Lower lobe of right lung (tissue), 2 donors: Measurements from ENCODE around the gene KDM4B. TPM values are rescaled to one million over a fixed set of nuclear protein-coding genes. Genes with fewer than 3 reads are reported as not detected.

Experiments used
- ATAC-seq, 2 donors: fragments of 200-7000 bp; cut with Tn5 transposase; one replicate each; pipeline ENCODE4 v1.9.1; 2020 to 2022; ENCODE audit warnings: mild to moderate bottlenecking in 2 of 2, moderate library complexity in 2 of 2
- DNase-seq: peaks from one replicate; pipeline ENCODE4 v3.0.0-alpha.2; 2020
- H3K27ac ChIP-seq: fragments of 200-600 bp; one replicate; pipeline ENCODE4 v1.8.0; 2022
- H3K27me3 ChIP-seq: fragments of 200-600 bp; one replicate; pipeline ENCODE4 v1.8.0; 2022; ENCODE audit warnings: low read depth
- H3K36me3 ChIP-seq: fragments of 200-600 bp; one replicate; pipeline ENCODE4 v1.8.0; 2022; ENCODE audit warnings: mild to moderate bottlenecking
- H3K4me1 ChIP-seq: fragments of 200-600 bp; one replicate; pipeline ENCODE4 v1.8.0; 2022
- H3K4me3 ChIP-seq: fragments of 200-600 bp; one replicate; pipeline ENCODE4 v1.8.0; 2022; ENCODE audit warnings: mild to moderate bottlenecking
- H3K9me3 ChIP-seq: fragments of 200-600 bp; one replicate; pipeline ENCODE4 v1.8.0; 2022
- intact Hi-C: fragments of 100-400 bp; cut with DNase I; formaldehyde crosslinking; loops from one replicate; pipeline ENCODE4 v1.11.0; 2022
- total RNA-seq: library from RNA; stranded (reverse); fragmentation: NEBNext Ultra II Directional; extraction: Animal tissue kit (Norgen Biotek cat#: 25700); gene quantifications from one replicate; pipeline ENCODE4 v1.2.1, GENCODE V29; 2021
- TF ChIP-seq, protein P1 (sequence below): fragments of 200-600 bp; IDR thresholded peaks from one replicate; pipeline ENCODE4 v1.8.0; 2022; ENCODE audit warnings: antibody characterized with exemption, mild to moderate bottlenecking
- donor health status: DM: no; HTN: yes; CAD: no; lungs with severe emphysema.

KDM4B gene
- total RNA-seq, 1 donor from 2014 or later: 40.3 TPM

DNA sequence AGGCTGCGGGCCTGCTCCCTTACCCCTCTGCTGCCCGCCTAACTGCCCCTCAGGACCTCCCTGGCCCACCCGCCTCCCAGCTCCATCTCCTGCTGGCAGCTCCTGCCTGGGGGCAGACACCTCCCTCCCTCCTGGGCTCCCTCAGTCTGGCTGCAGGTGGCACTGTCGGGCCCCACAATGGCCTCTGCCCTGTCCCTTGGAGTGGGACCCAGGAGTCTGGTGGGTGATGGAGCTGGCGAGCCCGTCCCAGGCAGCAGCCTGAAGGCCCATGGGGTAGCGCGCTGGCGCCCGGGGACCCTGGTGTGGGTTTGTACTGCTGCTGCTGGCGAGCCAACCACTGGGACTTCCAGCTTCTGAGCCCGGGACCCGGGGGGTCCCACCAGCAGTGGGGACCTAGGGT, 83.6 kb downstream of the KDM4B start:
- DNase-seq (no peak), ATAC-seq (no peak)
- intact Hi-C loops: no loop called here
- Histone ChIP-seq H3K4me3 (no peak overlapping the region), H3K9me3 (no peaks in the 10 kb centered on the region), H3K27me3 (no peaks in the 10 kb centered on the region), H3K4me1 (peaks cover 18% of the 10 kb centered on the region), H3K36me3 (peaks cover 63% of the 10 kb centered on the region), H3K27ac (no peak overlapping the region)
- TF ChIP-seq, protein P1, sequence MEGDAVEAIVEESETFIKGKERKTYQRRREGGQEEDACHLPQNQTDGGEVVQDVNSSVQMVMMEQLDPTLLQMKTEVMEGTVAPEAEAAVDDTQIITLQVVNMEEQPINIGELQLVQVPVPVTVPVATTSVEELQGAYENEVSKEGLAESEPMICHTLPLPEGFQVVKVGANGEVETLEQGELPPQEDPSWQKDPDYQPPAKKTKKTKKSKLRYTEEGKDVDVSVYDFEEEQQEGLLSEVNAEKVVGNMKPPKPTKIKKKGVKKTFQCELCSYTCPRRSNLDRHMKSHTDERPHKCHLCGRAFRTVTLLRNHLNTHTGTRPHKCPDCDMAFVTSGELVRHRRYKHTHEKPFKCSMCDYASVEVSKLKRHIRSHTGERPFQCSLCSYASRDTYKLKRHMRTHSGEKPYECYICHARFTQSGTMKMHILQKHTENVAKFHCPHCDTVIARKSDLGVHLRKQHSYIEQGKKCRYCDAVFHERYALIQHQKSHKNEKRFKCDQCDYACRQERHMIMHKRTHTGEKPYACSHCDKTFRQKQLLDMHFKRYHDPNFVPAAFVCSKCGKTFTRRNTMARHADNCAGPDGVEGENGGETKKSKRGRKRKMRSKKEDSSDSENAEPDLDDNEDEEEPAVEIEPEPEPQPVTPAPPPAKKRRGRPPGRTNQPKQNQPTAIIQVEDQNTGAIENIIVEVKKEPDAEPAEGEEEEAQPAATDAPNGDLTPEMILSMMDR: no peak

DNA sequence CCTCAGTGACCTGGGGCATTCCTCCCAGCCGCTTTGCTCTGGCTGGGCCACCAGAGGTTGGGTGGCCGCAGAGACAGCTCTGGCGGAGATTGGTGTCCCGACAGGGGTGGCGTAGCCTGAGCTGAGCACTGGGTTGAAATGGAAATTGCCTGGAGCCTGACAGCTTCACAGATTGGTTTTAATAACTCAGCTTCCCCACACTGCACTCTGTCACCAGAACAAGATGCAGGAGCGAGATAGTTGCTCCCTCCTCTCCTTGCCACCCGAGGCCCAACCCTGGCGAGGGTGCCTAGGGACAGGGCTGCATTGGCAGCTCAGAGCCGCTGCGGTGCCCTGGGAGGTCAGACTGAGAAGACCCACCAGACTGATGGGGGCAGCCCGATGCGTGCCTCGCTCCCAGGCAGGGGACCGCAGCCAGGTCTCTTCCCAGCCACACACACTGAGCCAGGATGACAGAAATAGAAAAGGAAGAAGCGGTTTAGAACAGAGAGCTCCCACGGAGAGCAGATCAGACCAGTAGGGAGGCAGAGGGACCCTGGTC, 84.1 kb downstream of the KDM4B start:
- DNase-seq (no peak), ATAC-seq (no peak)
- TF ChIP-seq, protein P1: no peak
- Histone ChIP-seq H3K27me3 (no peaks in the 10 kb centered on the region), H3K27ac (no peak overlapping the region), H3K36me3 (peaks cover 63% of the 10 kb centered on the region), H3K9me3 (no peaks in the 10 kb centered on the region), H3K4me3 (no peak overlapping the region), H3K4me1 (peaks cover 13% of the 10 kb centered on the region)
- intact Hi-C loops: no loop called here

GRCh38 chr19:5053661-5054060, 84.7 kb downstream of the KDM4B start:
- TF ChIP-seq, protein P1: no peak
- intact Hi-C loops: no loop called here
- ATAC-seq: no peak

GRCh38 chr19:5054551-5055456, 85.9 kb downstream of the KDM4B start:
- no peak for DNase-seq
- H3K27ac ChIP-seq: no peak overlapping the region
- TF ChIP-seq, protein P1: no peak

More at GRCh38 chr19:5053661-5054060, 84.7 kb downstream of the KDM4B start:
- Histone ChIP-seq H3K36me3 (peaks cover 63% of the 10 kb centered on the region), H3K4me1 (peaks cover 7% of the 10 kb centered on the region), H3K9me3 (no peaks in the 10 kb centered on the region), H3K27ac (no peak overlapping the region), H3K27me3 (no peaks in the 10 kb centered on the region), H3K4me3 (no peak overlapping the region)
- no peak for DNase-seq

DNA sequence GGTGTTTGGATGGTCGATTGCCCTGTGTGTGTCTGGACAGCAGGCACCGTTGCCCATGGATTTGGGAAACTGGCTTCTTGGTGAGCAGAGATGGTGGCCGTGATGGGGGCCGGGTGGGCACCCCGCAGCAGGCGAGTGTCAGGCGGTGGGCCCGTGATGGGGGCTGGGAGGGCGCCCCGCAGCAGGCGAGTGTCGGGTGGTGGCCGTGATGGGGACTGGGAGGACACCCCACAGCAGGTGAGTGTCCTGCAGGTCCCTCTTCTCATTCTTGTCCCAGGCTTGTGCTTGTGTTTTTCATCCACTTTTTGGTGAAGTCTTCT, 86.5 kb downstream of the KDM4B start:
- intact Hi-C loops: no loop called here
- H3K9me3 ChIP-seq: no peaks in the 10 kb centered on the region
- TF ChIP-seq, protein P1: no peak
- H3K27ac ChIP-seq: no peak overlapping the region
- no peaks in the 10 kb centered on the region for H3K27me3 ChIP-seq
- no peaks in the 10 kb centered on the region for H3K4me1 ChIP-seq
- H3K4me3 ChIP-seq: no peak overlapping the region
- DNase-seq (no peak), ATAC-seq (no peak)
- H3K36me3 ChIP-seq: peaks cover 62% of the 10 kb centered on the region

More at GRCh38 chr19:5054551-5055456, 85.9 kb downstream of the KDM4B start:
- Histone ChIP-seq H3K27me3 (no peaks in the 10 kb centered on the region), H3K9me3 (no peaks in the 10 kb centered on the region), H3K36me3 (peaks cover 66% of the 10 kb centered on the region), H3K4me1 (no peaks in the 10 kb centered on the region), H3K4me3 (no peak overlapping the region)
- intact Hi-C loops: no loop called here
- no peak for ATAC-seq
